ENCODE measurements around the gene CLCNKB.
"Not testable (repeated sequence)": the region's sequence is repeated elsewhere in the genome, so short reads cannot be mapped to it uniquely, and the experiment has no call there.

CLCNKB gene

GRCh38 chr1:16023050-16023653 lies 20.4 kb upstream of the CLCNKB start:
- H3K4me2 ChIP-seq (ENCODE audit: low read length) = no peak overlapping the region
- H3K4me3 ChIP-seq (ENCODE audit: low read length) = no peak overlapping the region
- peaks cover 26% of the 10 kb centered on the region for H3K4me1 ChIP-seq (ENCODE audit: control insufficient read depth, insufficient read depth, low read length)
- H3K9ac ChIP-seq (ENCODE audit: low read depth, low read length) = no peak overlapping the region
- no peaks in the 10 kb centered on the region for H3K27me3 ChIP-seq (ENCODE audit: control insufficient read depth, insufficient read depth, low read length)
- H3K9me3 ChIP-seq (replicated peaks; ENCODE audit: low read length) = no peaks in the 10 kb centered on the region
- H3K36me3 ChIP-seq (ENCODE audit: insufficient read depth, low read length) = no peaks in the 10 kb centered on the region

GRCh38 chr1:16026302-16026701 lies 17.3 kb upstream of the CLCNKB start:
- H3K9me3 ChIP-seq (replicated peaks; ENCODE audit: low read length) = not testable (repeated sequence)

GRCh38 chr1:16026723-16027484 lies 16.7 kb upstream of the CLCNKB start:
- Histone ChIP-seq H3K9me3 (replicated peaks; ENCODE audit: low read length) (no peaks in the 10 kb centered on the region), H3K36me3 (ENCODE audit: insufficient read depth, low read length) (no peaks in the 10 kb centered on the region), H3K4me2 (ENCODE audit: low read length) (peak overlapping the region; percentile 69), H3K4me3 (ENCODE audit: low read length) (no peak overlapping the region), H3K27me3 (ENCODE audit: control insufficient read depth, insufficient read depth, low read length) (peaks cover 4% of the 10 kb centered on the region), H3K9ac (ENCODE audit: low read depth, low read length) (no peak overlapping the region), H3K4me1 (ENCODE audit: control insufficient read depth, insufficient read depth, low read length) (no peaks in the 10 kb centered on the region)

More at GRCh38 chr1:16026302-16026701, 17.3 kb upstream of the CLCNKB start:
- H3K27me3 ChIP-seq (ENCODE audit: control insufficient read depth, insufficient read depth, low read length); H3K4me3 ChIP-seq (ENCODE audit: low read length); H3K4me2 ChIP-seq (ENCODE audit: low read length); H3K36me3 ChIP-seq (ENCODE audit: insufficient read depth, low read length); H3K4me1 ChIP-seq (ENCODE audit: control insufficient read depth, insufficient read depth, low read length); H3K9ac ChIP-seq (ENCODE audit: low read depth, low read length): not testable (repeated sequence)

GRCh38 chr1:16028237-16029002 lies 15.2 kb upstream of the CLCNKB start:
- Histone ChIP-seq H3K36me3 (ENCODE audit: insufficient read depth, low read length) (no peaks in the 10 kb centered on the region), H3K4me3 (ENCODE audit: low read length) (no peak overlapping the region), H3K9ac (ENCODE audit: low read depth, low read length) (no peak overlapping the region), H3K9me3 (replicated peaks; ENCODE audit: low read length) (no peaks in the 10 kb centered on the region), H3K4me1 (ENCODE audit: control insufficient read depth, insufficient read depth, low read length) (peaks cover 5% of the 10 kb centered on the region), H3K4me2 (ENCODE audit: low read length) (no peak overlapping the region), H3K27me3 (ENCODE audit: control insufficient read depth, insufficient read depth, low read length) (peaks cover 4% of the 10 kb centered on the region)

DNA sequence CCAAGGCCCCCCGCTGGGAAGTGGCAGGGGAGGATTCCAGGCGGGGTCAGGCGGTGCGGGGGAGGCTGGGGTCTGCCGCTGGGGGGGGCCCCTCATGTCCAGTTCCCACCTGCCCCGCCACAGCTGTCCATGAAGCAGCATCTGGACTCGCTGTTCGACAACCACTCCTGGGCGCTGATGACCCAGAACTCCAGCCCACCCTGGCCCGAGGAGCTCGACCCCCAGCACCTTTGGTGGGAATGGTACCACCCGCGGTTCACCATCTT lies 14.6 kb upstream of the CLCNKB start:
- H3K9ac ChIP-seq (ENCODE audit: low read depth, low read length); H3K36me3 ChIP-seq (ENCODE audit: insufficient read depth, low read length); H3K9me3 ChIP-seq (replicated peaks; ENCODE audit: low read length); H3K4me3 ChIP-seq (ENCODE audit: low read length); H3K27me3 ChIP-seq (ENCODE audit: control insufficient read depth, insufficient read depth, low read length); H3K4me1 ChIP-seq (ENCODE audit: control insufficient read depth, insufficient read depth, low read length); H3K4me2 ChIP-seq (ENCODE audit: low read length): not testable (repeated sequence)

DNA sequence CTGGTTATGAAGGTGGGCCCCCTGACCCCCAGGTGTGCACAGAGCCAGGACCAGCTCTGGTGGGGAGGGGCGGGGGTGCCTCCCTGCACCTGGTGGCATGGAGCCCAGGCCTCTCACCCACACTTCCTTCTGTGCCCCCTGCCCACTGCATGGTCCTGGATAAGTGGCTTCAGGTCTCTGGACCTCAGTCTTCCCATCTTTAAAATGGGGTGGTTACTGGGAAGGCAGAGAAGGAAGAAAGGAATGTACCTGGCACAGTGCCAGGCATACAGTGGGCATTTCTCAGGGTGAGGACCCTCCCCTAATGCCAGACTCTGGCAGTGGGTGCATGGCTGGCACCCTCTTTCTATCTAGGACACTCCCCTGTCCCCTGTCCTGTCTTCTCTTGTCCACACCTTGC lies 14.3 kb upstream of the CLCNKB start:
- H3K9me3 ChIP-seq (replicated peaks; ENCODE audit: low read length) = no peaks in the 10 kb centered on the region
- peaks cover 4% of the 10 kb centered on the region for H3K27me3 ChIP-seq (ENCODE audit: control insufficient read depth, insufficient read depth, low read length)
- H3K9ac ChIP-seq (ENCODE audit: low read depth, low read length) = no peak overlapping the region
- H3K4me3 ChIP-seq (ENCODE audit: low read length) = no peak overlapping the region
- no peak overlapping the region for H3K4me2 ChIP-seq (ENCODE audit: low read length)
- H3K4me1 ChIP-seq (ENCODE audit: control insufficient read depth, insufficient read depth, low read length) = peaks cover 5% of the 10 kb centered on the region
- no peaks in the 10 kb centered on the region for H3K36me3 ChIP-seq (ENCODE audit: insufficient read depth, low read length)

DNA sequence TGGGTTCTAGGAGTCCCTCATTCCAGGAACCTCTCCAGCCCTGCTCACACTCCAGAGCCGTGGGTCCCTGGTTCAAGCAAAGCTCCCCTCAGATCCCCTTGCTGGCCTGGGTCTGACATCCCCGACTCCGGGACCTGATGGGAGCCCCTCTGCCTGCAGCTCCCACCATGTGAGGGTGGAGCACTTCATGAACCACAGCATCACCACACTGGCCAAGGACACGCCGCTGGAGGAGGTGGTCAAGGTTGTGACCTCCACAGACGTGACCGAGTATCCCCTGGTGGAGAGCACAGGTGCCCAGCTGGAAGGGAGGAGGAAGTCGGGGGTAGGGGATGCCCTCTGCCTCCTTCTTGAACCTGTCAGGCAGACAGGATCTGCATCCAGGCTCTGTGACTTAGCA lies 12.0 kb upstream of the CLCNKB start:
- Histone ChIP-seq H3K36me3 (ENCODE audit: insufficient read depth, low read length) (no peaks in the 10 kb centered on the region), H3K9me3 (replicated peaks; ENCODE audit: low read length) (no peaks in the 10 kb centered on the region), H3K4me3 (ENCODE audit: low read length) (no peak overlapping the region), H3K27me3 (ENCODE audit: control insufficient read depth, insufficient read depth, low read length) (peaks cover 4% of the 10 kb centered on the region), H3K4me1 (ENCODE audit: control insufficient read depth, insufficient read depth, low read length) (peaks cover 5% of the 10 kb centered on the region), H3K9ac (ENCODE audit: low read depth, low read length) (no peak overlapping the region), H3K4me2 (ENCODE audit: low read length) (no peak overlapping the region)

- no peaks in the 10 kb centered on the region for H3K9me3 ChIP-seq (replicated peaks; ENCODE audit: low read length)
- no peak overlapping the region for H3K9ac ChIP-seq (ENCODE audit: low read depth, low read length)
- peaks cover 9% of the 10 kb centered on the region for H3K27me3 ChIP-seq (ENCODE audit: control insufficient read depth, insufficient read depth, low read length)
- peaks cover 5% of the 10 kb centered on the region for H3K4me1 ChIP-seq (ENCODE audit: control insufficient read depth, insufficient read depth, low read length)
- H3K36me3 ChIP-seq (ENCODE audit: insufficient read depth, low read length) = no peaks in the 10 kb centered on the region
- no peak overlapping the region for H3K4me3 ChIP-seq (ENCODE audit: low read length)
- no peak overlapping the region for H3K4me2 ChIP-seq (ENCODE audit: low read length)
Observed at GRCh38 chr1:16032388-16033102, 11.0 kb upstream of the CLCNKB start.

DNA sequence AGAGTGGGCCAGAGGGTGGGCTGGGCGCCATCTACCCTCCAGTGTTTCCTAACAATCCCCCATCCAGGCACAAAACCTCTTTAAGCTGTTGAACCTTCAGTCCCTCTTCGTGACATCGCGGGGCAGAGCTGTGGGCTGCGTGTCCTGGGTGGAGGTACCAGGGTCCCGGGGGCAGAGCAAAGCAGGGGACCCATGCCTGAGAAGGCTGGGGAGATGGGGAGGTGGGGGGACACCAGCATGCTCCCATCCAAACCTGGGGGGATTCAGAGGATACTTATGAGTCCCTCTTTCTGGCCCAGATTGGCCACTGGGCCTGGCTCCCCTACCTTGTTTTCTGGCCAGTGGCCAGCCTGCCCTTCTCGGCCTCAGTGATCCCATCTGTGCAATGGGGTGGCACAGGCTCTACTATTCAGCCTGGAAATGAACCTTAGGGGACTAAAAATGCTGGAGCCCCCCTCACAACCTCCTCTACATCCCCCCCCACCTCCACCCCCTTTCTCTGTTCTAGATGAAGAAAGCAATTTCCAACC lies 10.4 kb upstream of the CLCNKB start:
- peaks cover 10% of the 10 kb centered on the region for H3K27me3 ChIP-seq (ENCODE audit: control insufficient read depth, insufficient read depth, low read length)
- H3K9me3 ChIP-seq (replicated peaks; ENCODE audit: low read length); H3K4me3 ChIP-seq (ENCODE audit: low read length); H3K36me3 ChIP-seq (ENCODE audit: insufficient read depth, low read length); H3K4me2 ChIP-seq (ENCODE audit: low read length); H3K9ac ChIP-seq (ENCODE audit: low read depth, low read length); H3K4me1 ChIP-seq (ENCODE audit: control insufficient read depth, insufficient read depth, low read length): not testable (repeated sequence)

- H3K9ac ChIP-seq (ENCODE audit: low read depth, low read length) = not testable (repeated sequence)
Observed at GRCh38 chr1:16036461-16036860, 7.1 kb upstream of the CLCNKB start.

GRCh38 chr1:16038620-16038912 lies 5.0 kb upstream of the CLCNKB start:
- Histone ChIP-seq H3K4me3 (ENCODE audit: low read length) (no peak overlapping the region), H3K9me3 (replicated peaks; ENCODE audit: low read length) (no peaks in the 10 kb centered on the region), H3K9ac (ENCODE audit: low read depth, low read length) (no peak overlapping the region), H3K4me1 (ENCODE audit: control insufficient read depth, insufficient read depth, low read length) (no peaks in the 10 kb centered on the region), H3K36me3 (ENCODE audit: insufficient read depth, low read length) (no peaks in the 10 kb centered on the region), H3K27me3 (ENCODE audit: control insufficient read depth, insufficient read depth, low read length) (peaks cover 14% of the 10 kb centered on the region), H3K4me2 (ENCODE audit: low read length) (no peak overlapping the region)

More at GRCh38 chr1:16036461-16036860, 7.1 kb upstream of the CLCNKB start:
- H3K4me1 ChIP-seq (ENCODE audit: control insufficient read depth, insufficient read depth, low read length); H3K36me3 ChIP-seq (ENCODE audit: insufficient read depth, low read length); H3K9me3 ChIP-seq (replicated peaks; ENCODE audit: low read length); H3K4me2 ChIP-seq (ENCODE audit: low read length); H3K4me3 ChIP-seq (ENCODE audit: low read length): not testable (repeated sequence)
- H3K27me3 ChIP-seq (ENCODE audit: control insufficient read depth, insufficient read depth, low read length) = peaks cover 10% of the 10 kb centered on the region
